Urinary bladder (tissue), 4 donors: Measurements from ENCODE around the gene AKAP12. TPM values are rescaled to one million over a fixed set of nuclear protein-coding genes. Genes with fewer than 3 reads are reported as not detected.
A peak's percentile ranks its signal among the peaks of the same experiment; 100 is the strongest.

Source experiments
- DNase-seq: peaks from one replicate; pipeline ENCODE4 v3.0.0-alpha.2; 2015; ENCODE audit errors: extremely low spot score
- H3K27ac ChIP-seq: one replicate; pipeline ENCODE4 v1.5.1; 2013; ENCODE audit warnings: low read depth, mild to moderate bottlenecking, moderate library complexity
- H3K36me3 ChIP-seq: one replicate; pipeline ENCODE4 v1.6.1; 2013; ENCODE audit warnings: mild to moderate bottlenecking, moderate library complexity; ENCODE audit not compliant: insufficient read depth
- H3K4me1 ChIP-seq: one replicate; pipeline ENCODE4 v1.6.1; 2013; ENCODE audit warnings: mild to moderate bottlenecking, moderate library complexity; ENCODE audit not compliant: insufficient read depth
- H3K4me3 ChIP-seq: one replicate; pipeline ENCODE4 v1.5.1; 2013; ENCODE audit warnings: low read depth, low read length
- WGBS: extraction: QIAGEN DNeasy Blood & Tissue Kit; methylation state at CpG from one replicate; pipeline ENCODE4 v1.1.7; 2013; 5-methylcytosine and 5-hydroxymethylcytosine counted together
- polyA plus RNA-seq: library from polyadenylated mRNA; stranded (reverse); fragments of 200-250 nt; gene quantifications from one replicate; pipeline ENCODE4 v1.2.3, GENCODE V29; 2013
- total RNA-seq: library from RNA; depleted of rRNA; stranded (reverse); fragments of >200 nt; gene quantifications from one replicate; pipeline ENCODE4 v1.2.3, GENCODE V29; 2014
- donor health status: healthy with polysubstance abuse.
- donor health status: healthy.

Gene AKAP12
- total and polyA plus RNA-seq, 2 donors: 43.3 to 226 TPM

GRCh38 chr6:151320140-151320539 lies 80.4 kb downstream of the AKAP12 start:
- Histone ChIP-seq H3K27ac (no peak overlapping the region), H3K4me1 (no peaks in the 10 kb centered on the region), H3K36me3 (no peaks in the 10 kb centered on the region), H3K4me3 (no peak overlapping the region)
- no peak for DNase-seq
- 93% methylated on average over 7 of the region's 7 CpGs for WGBS

GRCh38 chr6:151321438-151321837 lies 81.7 kb downstream of the AKAP12 start:
- WGBS: 98% methylated on average over 1 of the region's 1 CpG
- Histone ChIP-seq H3K36me3 (no peaks in the 10 kb centered on the region), H3K4me1 (no peaks in the 10 kb centered on the region), H3K4me3 (no peak overlapping the region), H3K27ac (no peak overlapping the region)
- no peak for DNase-seq

- Histone ChIP-seq H3K4me3 (no peak overlapping the region), H3K27ac (no peak overlapping the region), H3K4me1 (no peaks in the 10 kb centered on the region), H3K36me3 (no peaks in the 10 kb centered on the region)
- 90% methylated on average over 9 of the region's 9 CpGs for WGBS
- no peak for DNase-seq
Measured at GRCh38 chr6:151322570-151322969, 82.8 kb downstream of the AKAP12 start.

- no peak for DNase-seq
- H3K36me3 ChIP-seq: no peaks in the 10 kb centered on the region
- no peaks in the 10 kb centered on the region for H3K4me1 ChIP-seq
- H3K4me3 ChIP-seq: no peak overlapping the region
- 16% methylated on average over 12 of the region's 12 CpGs for WGBS
- H3K27ac ChIP-seq: no peak overlapping the region
Measured at GRCh38 chr6:151323791-151324487, 84.2 kb downstream of the AKAP12 start.

GRCh38 chr6:151324488-151324825 lies 84.7 kb downstream of the AKAP12 start:
- Histone ChIP-seq H3K27ac (no peak overlapping the region), H3K4me3 (no peak overlapping the region), H3K4me1 (no peaks in the 10 kb centered on the region), H3K36me3 (no peaks in the 10 kb centered on the region)
- no peak for DNase-seq
- 34% methylated on average over 6 of the region's 6 CpGs for WGBS

GRCh38 chr6:151325075-151326050 lies 85.6 kb downstream of the AKAP12 start:
- no peak for DNase-seq
- Histone ChIP-seq H3K4me1 (no peaks in the 10 kb centered on the region), H3K36me3 (no peaks in the 10 kb centered on the region), H3K4me3 (peak overlapping the region; percentile 50), H3K27ac (no peak overlapping the region)
- 1% methylated on average over 46 of the region's 46 CpGs for WGBS

- WGBS: 41% methylated on average over 8 of the region's 8 CpGs
- H3K4me1 ChIP-seq: no peaks in the 10 kb centered on the region
- peak overlapping the region; percentile 50 for H3K4me3 ChIP-seq
- H3K36me3 ChIP-seq: no peaks in the 10 kb centered on the region
- DNase-seq: no peak
- no peak overlapping the region for H3K27ac ChIP-seq
Measured at GRCh38 chr6:151326116-151326825, 86.5 kb downstream of the AKAP12 start.

- Histone ChIP-seq H3K27ac (no peak overlapping the region), H3K36me3 (no peaks in the 10 kb centered on the region), H3K4me3 (no peak overlapping the region), H3K4me1 (no peaks in the 10 kb centered on the region)
- DNase-seq: no peak
- 60% methylated on average over 4 of the region's 4 CpGs for WGBS
Measured at GRCh38 chr6:151327101-151327500, 87.3 kb downstream of the AKAP12 start.

- WGBS: 48% methylated on average over 6 of the region's 6 CpGs
- H3K27ac ChIP-seq: no peak overlapping the region
- H3K4me3 ChIP-seq: no peak overlapping the region
- no peak for DNase-seq
- no peaks in the 10 kb centered on the region for H3K36me3 ChIP-seq
- no peaks in the 10 kb centered on the region for H3K4me1 ChIP-seq
Measured at GRCh38 chr6:151330130-151330696, 90.4 kb downstream of the AKAP12 start.

- no peak overlapping the region for H3K27ac ChIP-seq
- no peak overlapping the region for H3K4me3 ChIP-seq
- H3K4me1 ChIP-seq: no peaks in the 10 kb centered on the region
- no peak for DNase-seq
- no peaks in the 10 kb centered on the region for H3K36me3 ChIP-seq
Measured at GRCh38 chr6:151335930-151336329, 96.2 kb downstream of the AKAP12 start.

GRCh38 chr6:151338651-151339200 lies 99.0 kb downstream of the AKAP12 start:
- DNase-seq: no peak
- no peaks in the 10 kb centered on the region for H3K4me1 ChIP-seq
- H3K4me3 ChIP-seq: no peak overlapping the region
- H3K36me3 ChIP-seq: no peaks in the 10 kb centered on the region
- no peak overlapping the region for H3K27ac ChIP-seq
- 82% methylated on average over 11 of the region's 11 CpGs for WGBS

GRCh38 chr6:151339369-151339768 lies 99.6 kb downstream of the AKAP12 start:
- H3K36me3 ChIP-seq: no peaks in the 10 kb centered on the region
- no peak for DNase-seq
- no peaks in the 10 kb centered on the region for H3K4me1 ChIP-seq
- no peak overlapping the region for H3K27ac ChIP-seq
- 72% methylated on average over 4 of the region's 4 CpGs for WGBS
- no peak overlapping the region for H3K4me3 ChIP-seq
